ENCODE measurements around the gene BPIFB1.

- TF ChIP-seq, protein P1, sequence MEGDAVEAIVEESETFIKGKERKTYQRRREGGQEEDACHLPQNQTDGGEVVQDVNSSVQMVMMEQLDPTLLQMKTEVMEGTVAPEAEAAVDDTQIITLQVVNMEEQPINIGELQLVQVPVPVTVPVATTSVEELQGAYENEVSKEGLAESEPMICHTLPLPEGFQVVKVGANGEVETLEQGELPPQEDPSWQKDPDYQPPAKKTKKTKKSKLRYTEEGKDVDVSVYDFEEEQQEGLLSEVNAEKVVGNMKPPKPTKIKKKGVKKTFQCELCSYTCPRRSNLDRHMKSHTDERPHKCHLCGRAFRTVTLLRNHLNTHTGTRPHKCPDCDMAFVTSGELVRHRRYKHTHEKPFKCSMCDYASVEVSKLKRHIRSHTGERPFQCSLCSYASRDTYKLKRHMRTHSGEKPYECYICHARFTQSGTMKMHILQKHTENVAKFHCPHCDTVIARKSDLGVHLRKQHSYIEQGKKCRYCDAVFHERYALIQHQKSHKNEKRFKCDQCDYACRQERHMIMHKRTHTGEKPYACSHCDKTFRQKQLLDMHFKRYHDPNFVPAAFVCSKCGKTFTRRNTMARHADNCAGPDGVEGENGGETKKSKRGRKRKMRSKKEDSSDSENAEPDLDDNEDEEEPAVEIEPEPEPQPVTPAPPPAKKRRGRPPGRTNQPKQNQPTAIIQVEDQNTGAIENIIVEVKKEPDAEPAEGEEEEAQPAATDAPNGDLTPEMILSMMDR (IDR thresholded peaks at IDR 0.05) = no peak
- TF ChIP-seq POLR2A (IDR thresholded peaks at IDR 0.05) = no peak
Observed at GRCh38 chr20:33282991-33283555, at the start of gene BPIFB1.
